Psoas muscle (tissue), 8 donors: ENCODE measurements around the gene TMEM250. TPM values are rescaled to one million over a fixed set of nuclear protein-coding genes. Genes with fewer than 3 reads are reported as not detected.

ENCODE experiments used
- ATAC-seq, 4 donors: fragments of 200-7000 bp; cut with Tn5 transposase; one replicate each; pipeline ENCODE4 v1.9.1; 2020; ENCODE audit warnings: moderate library complexity in 3 of 4, mild to moderate bottlenecking in 2 of 4
- DNase-seq, 2 donors: peaks; one replicate each; pipeline ENCODE4 v3.0.0-alpha.2; 2020
- H3K27ac ChIP-seq: fragments of 200-600 bp; one replicate; pipeline ENCODE4 v1.8.0; 2022
- H3K27me3 ChIP-seq, 3 donors: fragments of 200-600 bp in 1 of 3; one replicate each; pipeline versions ENCODE4 v1.6.1 to v1.8.0; 2013 to 2022; ENCODE audit warnings: low read length in 2 of 3, mild to moderate bottlenecking in 2 of 3, moderate library complexity in 1 of 3; ENCODE audit not compliant: insufficient read depth in 3 of 3
- H3K36me3 ChIP-seq, 2 donors: fragments of 200-600 bp in 1 of 2; one replicate each; pipeline versions ENCODE4 v1.6.1 to v1.8.0; 2013 to 2022; ENCODE audit warnings: low read depth in 1 of 2, mild to moderate bottlenecking in 1 of 2, moderate library complexity in 1 of 2; ENCODE audit not compliant: insufficient read depth in 1 of 2
- H3K4me1 ChIP-seq: fragments of 200-600 bp; one replicate; pipeline ENCODE4 v1.8.0; 2022
- H3K4me3 ChIP-seq: fragments of 200-600 bp; one replicate; pipeline ENCODE4 v1.8.0; 2022; ENCODE audit warnings: mild to moderate bottlenecking
- H3K9me3 ChIP-seq: fragments of 200-600 bp; one replicate; pipeline ENCODE4 v1.8.0; 2022
- CTCF ChIP-seq: fragments of 200-600 bp; IDR thresholded peaks from one replicate; pipeline ENCODE4 v1.8.0; 2022; ENCODE audit warnings: antibody characterized with exemption
- WGBS, 3 donors: extraction: QIAGEN DNeasy Blood & Tissue Kit; methylation state at CpG; one replicate each; pipeline versions ENCODE4 v1.1.6 to v1.1.7; 2013; 5-methylcytosine and 5-hydroxymethylcytosine counted together
- intact Hi-C, 2 donors: fragments of 100-400 bp; cut with DNase I; formaldehyde crosslinking; loops; one replicate each; pipeline versions ENCODE4 v1.11.0 to v1.14.2; 2022
- polyA plus RNA-seq, 3 donors: library from polyadenylated mRNA; stranded (reverse); fragments of 200-250 nt; gene quantifications; one replicate each; pipeline ENCODE4 v1.2.3, GENCODE V29; 2013
- total RNA-seq, 4 donors: library from RNA; stranded (reverse); fragmentation: NEBNext Ultra II Directional in 2 of 4; extraction: Animal tissue kit (Norgen Biotek cat#: 25700) in 2 of 4; gene quantifications; one replicate each; pipeline versions ENCODE4 v1.2.1 to v1.2.4, GENCODE V29; 2021 to 2023
- donor health status: healthy with polysubstance abuse.
- donor health status: DM: no; HTN: no; CAD: no; lungs with moderate emphysema.
- donor health status: Bipolar disorder and iron deficiency.
- donor health status: healthy.
- donor health status: DM: yes; HTN: yes; CAD: no.
- donor health status: DM: no; HTN: no; CAD: no.
- donor health status: DM: no; HTN: no; CAD: no.
- donor health status: DM: yes; HTN: yes; CAD: no.

Gene TMEM250
- total and polyA plus RNA-seq, 7 donors, result 17.3 to 49.5 (median 27.8) TPM

- H3K4me3 ChIP-seq, result no peak overlapping the region
- no peak for TF ChIP-seq CTCF
- H3K27me3 ChIP-seq, result no peaks in the 10 kb centered on the region
- H3K4me1 ChIP-seq, result peaks cover 30% of the 10 kb centered on the region
- DNase-seq (no peak), ATAC-seq (no peak)
- 87 to 93% (median 87%) methylated on average over 11 of the region's 11 CpGs for WGBS, 3 donors
- no peaks in the 10 kb centered on the region for H3K9me3 ChIP-seq
- peaks cover 2 to 31% of the 10 kb centered on the region in 2 donors for H3K36me3 ChIP-seq
- H3K27ac ChIP-seq, result no peak overlapping the region
- intact Hi-C loops, result no loop called here
These were observed 6.1 kb downstream of the TMEM250 start for GRCh38 chr9:136112541-136112940.

GRCh38 chr9:136111910-136112309 lies 6.8 kb downstream of the TMEM250 start:
- Histone ChIP-seq H3K9me3 (no peaks in the 10 kb centered on the region), H3K4me3 (no peak overlapping the region), H3K27me3 (no peaks in the 10 kb centered on the region), H3K4me1 (peaks cover 24% of the 10 kb centered on the region), H3K27ac (no peak overlapping the region), H3K36me3 (peaks cover 2 to 31% of the 10 kb centered on the region in 2 donors)
- WGBS, 3 donors, result 71 to 79% (median 74%) methylated on average over 16 of the region's 16 CpGs
- no peak for TF ChIP-seq CTCF
- intact Hi-C loops, result no loop called here
- DNase-seq (no peak), ATAC-seq (no peak)

GRCh38 chr9:136111190-136111589 lies 7.5 kb downstream of the TMEM250 start:
- intact Hi-C loops, result no loop called here
- TF ChIP-seq CTCF, result no peak
- Histone ChIP-seq H3K4me3 (no peak overlapping the region), H3K36me3 (peaks cover 0 to 27% of the 10 kb centered on the region in 2 donors), H3K4me1 (peaks cover 29% of the 10 kb centered on the region), H3K27ac (no peak overlapping the region), H3K27me3 (no peaks in the 10 kb centered on the region), H3K9me3 (no peaks in the 10 kb centered on the region)
- DNase-seq (no peak), ATAC-seq (no peak)
- WGBS, 3 donors, result 83 to 87% (median 87%) methylated on average over 21 to 22 of the region's 22 CpGs

- no peaks in the 10 kb centered on the region for H3K27me3 ChIP-seq
- 34 to 39% (median 39%) methylated on average over 40 to 42 of the region's 42 CpGs for WGBS, 3 donors
- DNase-seq (no peak), ATAC-seq (peak in 1 of 4 donors; percentile 2)
- H3K4me3 ChIP-seq, result peak overlapping the region; percentile 55
- no peaks in the 10 kb centered on the region for H3K9me3 ChIP-seq
- peak overlapping the region; percentile 70 for H3K27ac ChIP-seq
- no peak for TF ChIP-seq CTCF
- H3K4me1 ChIP-seq, result peaks cover 37% of the 10 kb centered on the region
- intact Hi-C loops, result no loop called here
- H3K36me3 ChIP-seq, result peaks cover 0 to 20% of the 10 kb centered on the region in 2 donors
These were observed 8.3 kb downstream of the TMEM250 start for GRCh38 chr9:136110082-136111061.
